Mesodermal cell (in vitro differentiated cells): ENCODE data around the gene DLGAP1.
"Not testable (repeated sequence)": the region's sequence is repeated elsewhere in the genome, so short reads cannot be mapped to it uniquely, and the experiment has no call there.

Experiments used
- H3K27ac ChIP-seq: 2 replicates; pipeline ENCODE4 v1.7.0; 2013; ENCODE audit warnings: mild to moderate bottlenecking, low read depth, low read length, moderate library complexity; ENCODE audit not compliant: severe bottlenecking
- H3K36me3 ChIP-seq: 2 replicates; pipeline ENCODE4 v1.7.1; 2013; ENCODE audit warnings: mild to moderate bottlenecking, low read length, moderate library complexity; ENCODE audit not compliant: control insufficient read depth, insufficient read depth
- H3K4me1 ChIP-seq: one replicate; pipeline ENCODE4 v1.7.1; 2013; ENCODE audit warnings: mild to moderate bottlenecking, low read length; ENCODE audit not compliant: insufficient read depth, control insufficient read depth, poor library complexity, severe bottlenecking
- H3K4me3 ChIP-seq: 2 replicates; pipeline ENCODE4 v1.7.0; 2013; ENCODE audit warnings: low read length, control low read depth, mild to moderate bottlenecking; ENCODE audit not compliant: insufficient read depth, poor library complexity, severe bottlenecking; ENCODE audit errors: extremely low read depth
- H3K9me3 ChIP-seq: 2 replicates; pipeline ENCODE4 v1.7.1; 2013; ENCODE audit warnings: mild to moderate bottlenecking, low read length, moderate library complexity; ENCODE audit not compliant: control insufficient read depth
- WGBS, 2 experiments: methylation state at CpG; one replicate each; pipeline ENCODE4 v1.1.5; 2013; ENCODE audit warnings: missing lambda C conversion rate in 2 of 2; ENCODE audit not compliant: insufficient coverage in 2 of 2; 5-methylcytosine and 5-hydroxymethylcytosine counted together

The DLGAP1 gene

GRCh38 chr18:3482258-3482657, 972.8 kb downstream of the DLGAP1 start:
- no peak overlapping the region for H3K4me3 ChIP-seq
- H3K27ac ChIP-seq = no peak overlapping the region
- no peaks in the 10 kb centered on the region for H3K36me3 ChIP-seq
- H3K9me3 ChIP-seq = no peaks in the 10 kb centered on the region
- WGBS, 2 experiments = 100% methylated on average over 1 of the region's 3 CpGs; no CpG with 5 or more reads in 1 of the 2 experiments
- peaks cover 3% of the 10 kb centered on the region for H3K4me1 ChIP-seq

GRCh38 chr18:3481696-3482210, 973.4 kb downstream of the DLGAP1 start:
- no peaks in the 10 kb centered on the region for H3K36me3 ChIP-seq
- 27 to 31% methylated on average over 4 of the region's 5 CpGs for WGBS, 2 experiments
- H3K27ac ChIP-seq = no peak overlapping the region

GRCh38 chr18:3480827-3481573, 974.1 kb downstream of the DLGAP1 start:
- Histone ChIP-seq H3K36me3 (no peaks in the 10 kb centered on the region), H3K4me3 (no peak overlapping the region), H3K9me3 (no peaks in the 10 kb centered on the region), H3K4me1 (peaks cover 3% of the 10 kb centered on the region), H3K27ac (no peak overlapping the region)
- WGBS, 2 experiments = 90 to 93% methylated on average over 4 to 5 of the region's 5 CpGs

More at GRCh38 chr18:3481696-3482210, 973.4 kb downstream of the DLGAP1 start:
- Histone ChIP-seq H3K9me3 (no peaks in the 10 kb centered on the region), H3K4me3 (no peak overlapping the region), H3K4me1 (peaks cover 3% of the 10 kb centered on the region)

GRCh38 chr18:3479978-3480509, 975.1 kb downstream of the DLGAP1 start:
- Histone ChIP-seq H3K36me3 (no peaks in the 10 kb centered on the region), H3K27ac (no peak overlapping the region), H3K4me3 (no peak overlapping the region), H3K4me1 (peaks cover 3% of the 10 kb centered on the region), H3K9me3 (no peaks in the 10 kb centered on the region)
- WGBS, 2 experiments = 85 to 89% methylated on average over 3 to 4 of the region's 5 CpGs

- Histone ChIP-seq H3K9me3 (no peaks in the 10 kb centered on the region), H3K36me3 (no peaks in the 10 kb centered on the region), H3K4me1 (peaks cover 3% of the 10 kb centered on the region), H3K4me3 (no peak overlapping the region), H3K27ac (no peak overlapping the region)
- WGBS, 2 experiments = 91 to 92% methylated on average over 6 to 8 of the region's 8 CpGs
Observed at GRCh38 chr18:3478262-3478978, 976.7 kb downstream of the DLGAP1 start.

- Histone ChIP-seq H3K4me1 (peaks cover 4% of the 10 kb centered on the region), H3K4me3 (no peak overlapping the region), H3K36me3 (no peaks in the 10 kb centered on the region), H3K9me3 (no peaks in the 10 kb centered on the region), H3K27ac (no peak overlapping the region)
- WGBS, 2 experiments = 89 to 97% methylated on average over 9 to 10 of the region's 18 CpGs
Observed at GRCh38 chr18:3472681-3473544, 982.2 kb downstream of the DLGAP1 start.

GRCh38 chr18:3472121-3472520, 983.0 kb downstream of the DLGAP1 start:
- 83 to 100% methylated on average over 2 of the region's 3 CpGs for WGBS, 2 experiments
- not testable (repeated sequence) for H3K36me3 ChIP-seq, H3K27ac ChIP-seq, H3K9me3 ChIP-seq, H3K4me1 ChIP-seq, H3K4me3 ChIP-seq

- Histone ChIP-seq H3K9me3 (no peaks in the 10 kb centered on the region), H3K27ac (no peak overlapping the region), H3K4me1 (peaks cover 16% of the 10 kb centered on the region), H3K4me3 (no peak overlapping the region), H3K36me3 (no peaks in the 10 kb centered on the region)
- 97 to 98% methylated on average over 3 of the region's 3 CpGs for WGBS, 2 experiments
Observed at GRCh38 chr18:3471141-3471648, 983.9 kb downstream of the DLGAP1 start.

- no peak overlapping the region for H3K4me3 ChIP-seq
- H3K27ac ChIP-seq = no peak overlapping the region
- H3K36me3 ChIP-seq = no peaks in the 10 kb centered on the region
- H3K4me1 ChIP-seq = peaks cover 18% of the 10 kb centered on the region
- 82 to 88% methylated on average over 3 to 4 of the region's 8 CpGs for WGBS, 2 experiments
- H3K9me3 ChIP-seq = no peaks in the 10 kb centered on the region
Observed at GRCh38 chr18:3468833-3469232, 986.3 kb downstream of the DLGAP1 start.

GRCh38 chr18:3468066-3468705, 986.9 kb downstream of the DLGAP1 start:
- WGBS, 2 experiments = 98 to 100% methylated on average over 4 to 8 of the region's 9 CpGs
- no peaks in the 10 kb centered on the region for H3K9me3 ChIP-seq
- no peak overlapping the region for H3K4me3 ChIP-seq
- no peaks in the 10 kb centered on the region for H3K36me3 ChIP-seq
- H3K4me1 ChIP-seq = peaks cover 18% of the 10 kb centered on the region
- H3K27ac ChIP-seq = no peak overlapping the region
